NCI-H2029 (cell line): ENCODE data around the gene DLGAP3.
"Not testable (repeated sequence)": the region's sequence is repeated elsewhere in the genome, so short reads cannot be mapped to it uniquely, and the experiment has no call there.

Source experiments
- DNase-seq: peaks from one replicate; lab custom pipeline; 2025; lab: John Stamatoyannopoulos, UW

The DLGAP3 gene

DNA sequence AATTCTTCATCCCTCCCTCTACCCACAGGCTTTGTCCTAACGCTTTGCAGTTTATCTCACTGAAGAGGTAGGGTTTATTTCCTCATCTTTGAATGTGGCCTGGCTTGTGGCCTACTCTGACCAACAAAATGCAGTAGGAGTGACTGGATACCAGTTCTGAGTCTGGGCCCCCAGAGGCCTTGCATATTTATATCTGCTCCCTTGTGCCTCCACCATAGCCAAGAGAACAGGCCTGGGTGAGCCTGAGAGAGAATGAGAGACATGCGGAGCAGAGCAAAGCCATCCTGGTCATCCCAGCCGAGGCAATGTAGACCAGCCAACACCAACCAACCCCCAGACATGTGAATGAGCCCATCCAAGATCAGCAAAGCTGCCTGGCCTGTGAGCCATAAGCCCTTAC lies 100.2 kb downstream of the DLGAP3 start:
- DNase-seq = no peak

- no peak for DNase-seq
Measured at GRCh38 chr1:34828611-34829010, 100.8 kb downstream of the DLGAP3 start.

DNA sequence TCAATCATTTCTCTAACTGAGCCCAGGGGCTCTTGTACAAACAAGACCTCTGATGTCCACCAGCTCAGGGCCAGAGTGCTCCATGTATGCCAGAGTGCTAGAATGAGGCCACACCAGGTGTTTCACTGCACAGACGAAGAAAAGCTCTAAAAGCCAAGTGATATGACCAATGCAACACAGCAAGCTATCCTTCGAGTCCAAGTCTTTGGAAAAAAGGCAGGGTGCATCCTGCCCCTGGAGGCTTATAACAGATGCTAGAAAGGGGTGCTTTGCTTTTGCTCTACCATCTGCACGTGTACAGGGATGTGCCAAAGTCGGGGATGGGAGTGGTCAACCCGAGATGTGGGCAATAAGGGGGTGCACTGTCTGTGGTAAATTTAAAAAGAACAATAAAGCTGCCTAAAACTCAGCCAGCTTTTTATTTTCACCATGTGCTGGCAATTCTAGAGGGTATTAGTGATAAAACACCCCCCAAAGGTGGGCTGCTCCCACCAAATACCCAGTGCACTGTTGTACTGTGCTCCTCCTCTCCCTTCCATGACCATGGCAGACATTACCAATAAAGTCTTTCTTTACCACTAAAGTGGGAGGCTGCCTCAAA lies 102.0 kb downstream of the DLGAP3 start:
- no peak for DNase-seq

DNA sequence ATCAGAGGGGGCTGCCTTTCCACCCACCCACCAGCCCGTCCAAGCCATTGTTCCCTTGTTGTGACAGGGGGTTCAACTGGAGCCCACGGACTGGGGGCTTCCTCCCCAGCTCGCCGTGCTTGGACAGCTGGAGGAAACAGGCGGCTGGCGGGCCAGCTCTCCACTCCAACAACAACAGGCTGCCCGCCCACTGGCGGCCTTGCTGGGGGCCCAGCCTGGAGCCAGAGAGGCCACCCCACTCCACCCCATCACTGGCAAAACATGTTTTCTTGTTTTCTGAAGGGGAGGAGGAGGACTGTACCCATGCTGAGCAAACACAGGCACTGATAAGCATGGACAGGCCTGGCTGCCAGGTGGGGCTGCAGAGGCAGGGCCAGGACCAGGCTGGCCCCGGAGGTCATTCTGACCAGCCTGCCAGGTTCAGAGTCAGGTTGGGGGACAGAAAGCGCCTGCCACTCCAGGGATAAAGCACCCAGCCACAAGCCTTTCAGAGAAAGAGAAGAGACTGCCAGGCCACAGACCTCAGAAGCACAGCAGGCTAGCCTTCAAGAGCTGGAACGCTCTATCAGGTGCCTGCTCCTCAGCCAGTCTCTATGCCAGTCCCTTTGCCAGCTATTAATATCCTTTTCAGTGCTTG lies 103.9 kb downstream of the DLGAP3 start:
- DNase-seq = no peak

GRCh38 chr1:34824817-34825454 lies 104.5 kb downstream of the DLGAP3 start:
- DNase-seq = no peak

DNA sequence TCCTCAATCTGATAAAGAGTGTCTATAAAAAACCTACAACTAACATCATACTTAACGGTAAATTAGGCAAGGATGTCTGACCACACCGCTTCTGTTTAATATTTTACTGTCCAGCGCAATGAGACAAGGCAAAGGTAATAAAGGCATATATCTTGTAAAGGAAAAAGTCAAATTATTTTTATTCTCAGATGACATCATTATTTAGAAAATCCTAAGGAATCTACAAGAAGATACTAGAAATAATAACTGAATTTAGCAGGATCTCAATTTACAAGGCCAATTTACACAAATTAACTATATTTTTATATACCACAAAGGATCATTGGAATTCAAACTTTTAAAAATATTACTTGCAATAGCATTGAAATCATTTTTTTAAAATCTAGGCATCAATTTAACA lies 107.2 kb downstream of the DLGAP3 start:
- DNase-seq = no peak

GRCh38 chr1:34818862-34819261 lies 110.6 kb downstream of the DLGAP3 start:
- DNase-seq = not testable (repeated sequence)

DNA sequence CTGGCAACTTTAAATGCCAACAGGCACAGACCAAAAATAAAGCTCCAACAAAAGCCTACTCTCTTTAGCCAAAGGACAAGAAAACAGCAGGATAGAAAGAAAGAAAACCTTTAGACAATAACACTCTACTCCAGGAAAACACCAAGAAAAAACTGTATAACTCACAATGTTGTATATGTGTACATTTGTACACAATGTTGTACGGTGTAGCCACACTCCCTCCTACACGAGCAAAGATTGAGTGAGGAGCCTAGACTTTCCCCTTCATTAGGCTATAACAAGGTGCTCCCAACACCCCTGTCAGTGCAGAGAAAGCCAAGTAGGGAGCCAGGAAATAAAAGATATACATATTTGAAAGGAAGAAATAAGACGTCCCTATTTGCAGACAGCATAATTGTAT lies 112.7 kb downstream of the DLGAP3 start:
- DNase-seq = no peak

DNA sequence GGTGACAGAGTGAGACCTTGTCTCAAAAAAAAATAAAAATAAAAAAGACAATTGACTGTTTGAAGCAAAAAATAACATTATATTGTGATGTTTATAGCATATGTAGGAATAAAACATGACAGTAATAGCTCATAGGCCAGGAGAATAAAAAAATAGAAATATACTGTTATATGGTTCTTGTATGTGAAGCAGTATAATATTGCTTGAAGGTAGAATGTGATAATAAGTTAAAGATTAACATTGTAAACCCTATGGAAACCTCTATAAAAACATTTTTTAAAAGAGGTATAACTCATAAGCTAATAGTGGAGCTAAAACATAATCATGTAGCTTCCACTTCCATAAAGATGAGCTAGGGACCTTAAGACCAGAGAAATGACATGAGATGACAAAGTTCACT lies 113.1 kb downstream of the DLGAP3 start:
- no peak for DNase-seq
